ENCODE data around the gene UBL5. TPM values are rescaled to one million over a fixed set of nuclear protein-coding genes. Genes with fewer than 3 reads are reported as not detected.
"Not testable (repeated sequence)": the region's sequence is repeated elsewhere in the genome, so short reads cannot be mapped to it uniquely, and the experiment has no call there.

UBL5 gene
- 250 and 326 TPM in 2 replicates for total RNA-seq (2014; rRNA removed; shearing (Covaris generic))

- H3K4me1 ChIP-seq = peaks cover 5% of the 10 kb centered on the region
- peaks cover 8% of the 10 kb centered on the region; the same call in 1 of the 2 replicates for H3K36me3 ChIP-seq
- H3K27ac ChIP-seq = peak within 1 kb of the TSS; percentile 43
- no peaks in the 10 kb centered on the region for H3K27me3 ChIP-seq
- peak within 1 kb of the TSS; percentile 96 for H3K4me3 ChIP-seq
- DNase-seq = peak; percentile 85 to 89
- H3K9me3 ChIP-seq (replicated peaks) = no peaks in the 10 kb centered on the region
Measured at GRCh38 chr19:9827289-9828238, at the start of gene UBL5. Gene UBL5 (plus strand): TSS chr19:9827918. CDS start chr19:9828338, 420 bp downstream.

GRCh38 chr19:9782338-9782737 lies 45.4 kb upstream of the UBL5 start:
- H3K9me3 ChIP-seq (replicated peaks) = no peaks in the 10 kb centered on the region
- no peaks in the 10 kb centered on the region for H3K36me3 ChIP-seq
- no peak overlapping the region for H3K27ac ChIP-seq
- H3K4me1 ChIP-seq = no peaks in the 10 kb centered on the region
- H3K4me3 ChIP-seq = no peak overlapping the region
- H3K27me3 ChIP-seq = no peaks in the 10 kb centered on the region
- no peak for DNase-seq

- not testable (repeated sequence) for DNase-seq; H3K27ac ChIP-seq; H3K36me3 ChIP-seq; H3K27me3 ChIP-seq; H3K9me3 ChIP-seq (replicated peaks); H3K4me1 ChIP-seq
- H3K4me3 ChIP-seq = peak overlapping the region; percentile 61
Measured at GRCh38 chr19:9784163-9784496, 43.6 kb upstream of the UBL5 start.

GRCh38 chr19:9785367-9786331 lies 42.1 kb upstream of the UBL5 start:
- H3K4me3 ChIP-seq = peak overlapping the region; percentile 79
- peak; percentile 96 to 98 for DNase-seq
- no peaks in the 10 kb centered on the region for H3K9me3 ChIP-seq (replicated peaks)
- no peaks in the 10 kb centered on the region for H3K27me3 ChIP-seq
- no peaks in the 10 kb centered on the region for H3K4me1 ChIP-seq
- H3K27ac ChIP-seq = peak overlapping the region; percentile 34; the same call in 1 of the 2 replicates
- H3K36me3 ChIP-seq = no peaks in the 10 kb centered on the region

GRCh38 chr19:9786342-9786741 lies 41.4 kb upstream of the UBL5 start:
- H3K27ac ChIP-seq = no peak overlapping the region; the same call in 1 of the 2 replicates
- H3K27me3 ChIP-seq = no peaks in the 10 kb centered on the region
- DNase-seq = no peak
- peak overlapping the region; percentile 79 for H3K4me3 ChIP-seq
- no peaks in the 10 kb centered on the region for H3K4me1 ChIP-seq
- no peaks in the 10 kb centered on the region for H3K9me3 ChIP-seq (replicated peaks)
- H3K36me3 ChIP-seq = no peaks in the 10 kb centered on the region

- Histone ChIP-seq H3K4me1 (no peaks in the 10 kb centered on the region), H3K36me3 (no peaks in the 10 kb centered on the region), H3K9me3 (replicated peaks) (no peaks in the 10 kb centered on the region), H3K4me3 (no peak overlapping the region), H3K27me3 (no peaks in the 10 kb centered on the region), H3K27ac (no peak overlapping the region)
- no peak for DNase-seq
Measured at GRCh38 chr19:9786819-9787218, 40.9 kb upstream of the UBL5 start.

- DNase-seq; H3K4me3 ChIP-seq; H3K9me3 ChIP-seq (replicated peaks); H3K4me1 ChIP-seq; H3K36me3 ChIP-seq; H3K27ac ChIP-seq; H3K27me3 ChIP-seq: not testable (repeated sequence)
Measured at GRCh38 chr19:9788604-9789003, 39.1 kb upstream of the UBL5 start.

- Histone ChIP-seq H3K4me3 (no peak overlapping the region), H3K9me3 (replicated peaks) (no peaks in the 10 kb centered on the region), H3K27me3 (no peaks in the 10 kb centered on the region), H3K27ac (no peak overlapping the region), H3K36me3 (no peaks in the 10 kb centered on the region), H3K4me1 (no peaks in the 10 kb centered on the region)
- DNase-seq = no peak
Measured at GRCh38 chr19:9789066-9789465, 38.7 kb upstream of the UBL5 start.

- not testable (repeated sequence) for H3K27ac ChIP-seq; H3K9me3 ChIP-seq (replicated peaks); H3K27me3 ChIP-seq; DNase-seq; H3K36me3 ChIP-seq; H3K4me1 ChIP-seq; H3K4me3 ChIP-seq
Measured at GRCh38 chr19:9789579-9789978, 38.1 kb upstream of the UBL5 start.

GRCh38 chr19:9791073-9791367 lies 36.7 kb upstream of the UBL5 start:
- H3K27ac ChIP-seq; H3K36me3 ChIP-seq; H3K9me3 ChIP-seq (replicated peaks); DNase-seq; H3K27me3 ChIP-seq; H3K4me1 ChIP-seq: not testable (repeated sequence)
- peak overlapping the region; percentile 58 for H3K4me3 ChIP-seq

- Histone ChIP-seq H3K4me3 (peak overlapping the region; percentile 58), H3K36me3 (no peaks in the 10 kb centered on the region), H3K4me1 (no peaks in the 10 kb centered on the region), H3K27me3 (no peaks in the 10 kb centered on the region), H3K27ac (no peak overlapping the region), H3K9me3 (replicated peaks) (no peaks in the 10 kb centered on the region)
- peak; percentile 94 to 95 for DNase-seq
Measured at GRCh38 chr19:9791552-9792205, 36.0 kb upstream of the UBL5 start.

- H3K27ac ChIP-seq = no peak overlapping the region
- H3K27me3 ChIP-seq = no peaks in the 10 kb centered on the region
- H3K36me3 ChIP-seq = no peaks in the 10 kb centered on the region
- peak; percentile 87 to 89 for DNase-seq
- no peaks in the 10 kb centered on the region for H3K4me1 ChIP-seq
- peak overlapping the region; percentile 61 for H3K4me3 ChIP-seq
- H3K9me3 ChIP-seq (replicated peaks) = no peaks in the 10 kb centered on the region
Measured at GRCh38 chr19:9792206-9793070, 35.3 kb upstream of the UBL5 start.

GRCh38 chr19:9793071-9793591 lies 34.6 kb upstream of the UBL5 start:
- no peaks in the 10 kb centered on the region for H3K9me3 ChIP-seq (replicated peaks)
- no peaks in the 10 kb centered on the region for H3K4me1 ChIP-seq
- peak; percentile 24 to 38 for DNase-seq
- no peaks in the 10 kb centered on the region for H3K36me3 ChIP-seq
- no peak overlapping the region for H3K27ac ChIP-seq
- H3K4me3 ChIP-seq = peak overlapping the region; percentile 61
- no peaks in the 10 kb centered on the region for H3K27me3 ChIP-seq

Measured in SJCRH30 (cell line).